ENCODE results near the gene NAE1. TPM values are rescaled to one million over a fixed set of nuclear protein-coding genes. Genes with fewer than 3 reads are reported as not detected.

NAE1 gene
- total RNA-seq, 1 donor from 2014 or later: 65.0 TPM

DNA sequence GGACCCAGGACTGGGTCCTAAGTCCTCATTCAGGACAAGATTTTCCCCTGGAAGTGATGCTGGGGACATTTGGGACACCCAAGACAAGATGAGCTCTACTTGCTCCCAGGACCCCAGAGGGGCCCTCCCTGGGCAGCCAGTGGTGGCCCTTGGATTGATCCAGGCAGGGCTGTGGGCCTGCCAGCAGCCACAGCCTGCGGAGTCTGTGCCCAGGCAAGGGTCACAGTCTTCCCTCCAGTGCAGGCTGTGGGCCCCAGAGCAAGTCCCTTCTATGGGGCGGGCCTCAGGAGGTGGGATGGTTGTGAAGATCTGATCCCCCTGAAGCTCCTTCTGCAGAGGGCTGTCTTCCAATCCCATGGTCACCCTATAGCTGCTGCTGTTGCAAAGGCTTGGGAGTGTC lies 26.0 kb upstream of the NAE1 start:
- no peak for FAIRE-seq
- H4K20me1 ChIP-seq (ENCODE audit: insufficient read depth, low read length): peaks cover 6% of the 10 kb centered on the region
- H3K27me3 Mint-ChIP-seq (ENCODE audit: low read depth, unreplicated experiment): peaks cover 48% of the 10 kb centered on the region
- H3K9me3 ChIP-seq (ENCODE audit: insufficient read depth, low read depth, low read length): no peaks in the 10 kb centered on the region
- no peaks in the 10 kb centered on the region for H3K36me3 ChIP-seq (ENCODE audit: insufficient read depth, low read length)
- no peak for TF ChIP-seq EZH2 (IDR thresholded peaks at IDR 0.05; ENCODE audit: insufficient read depth, low read length)
- TF ChIP-seq CTCF (IDR thresholded peaks at IDR 0.05; ENCODE audit: insufficient read depth, low read depth, low read length): no peak
- H3K79me2 ChIP-seq (ENCODE audit: insufficient read depth, low read length): no peaks in the 10 kb centered on the region
- no peak overlapping the region for H3K27ac ChIP-seq (ENCODE audit: low read depth, low read length)
- H3K9me3 Mint-ChIP-seq (ENCODE audit: unreplicated experiment): no peaks in the 10 kb centered on the region
- no peaks in the 10 kb centered on the region for H3K4me1 Mint-ChIP-seq (ENCODE audit: low read depth, unreplicated experiment)
- H3K27me3 ChIP-seq (ENCODE audit: insufficient read depth, low read length): peaks cover 3% of the 10 kb centered on the region
- H3K4me3 ChIP-seq (ENCODE audit: insufficient read depth, low read depth, low read length): no peak overlapping the region
- no peak overlapping the region for H3K9ac ChIP-seq (ENCODE audit: low read length)
- H3K36me3 Mint-ChIP-seq (ENCODE audit: low read depth, unreplicated experiment): no peaks in the 10 kb centered on the region
- no peak overlapping the region for H2AFZ ChIP-seq (ENCODE audit: low read depth, low read length)
- DNase-seq (ENCODE audit: low read depth): no peak
- H3K4me1 ChIP-seq (ENCODE audit: insufficient read depth, low read length): peaks cover 8% of the 10 kb centered on the region
- H3K4me2 ChIP-seq (ENCODE audit: low read length): no peak overlapping the region
- no peak overlapping the region for H3K4me3 Mint-ChIP-seq (ENCODE audit: unreplicated experiment)
- no peak overlapping the region for H3K27ac Mint-ChIP-seq (ENCODE audit: unreplicated experiment)

DNA sequence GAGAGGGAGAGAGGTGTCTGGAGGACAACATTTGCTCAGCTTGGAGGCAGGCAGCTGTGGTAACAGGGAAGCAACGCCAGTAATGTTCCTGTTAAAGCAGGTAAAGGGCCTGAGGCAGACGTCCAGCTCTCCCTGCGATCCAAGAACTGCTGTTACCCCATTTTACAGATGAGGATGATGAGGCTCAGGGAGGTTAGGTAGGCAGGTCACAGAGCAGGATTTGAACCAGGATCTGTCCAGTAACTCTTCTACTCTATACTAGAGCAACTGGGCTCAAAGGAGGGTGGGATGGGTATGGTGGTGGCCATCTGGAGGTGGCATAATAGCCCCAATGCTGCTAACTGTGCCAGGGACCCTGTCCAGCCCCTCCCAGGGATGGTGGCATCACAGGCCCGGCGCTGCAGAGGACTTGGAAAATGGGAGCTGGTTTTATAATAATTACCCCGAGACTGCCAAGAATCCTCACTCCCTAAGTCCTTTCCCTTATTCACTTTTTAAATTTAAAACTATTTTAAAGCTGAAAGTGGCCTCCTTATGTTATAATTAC lies 25.5 kb upstream of the NAE1 start:
- Histone ChIP-seq H3K4me3 (ENCODE audit: insufficient read depth, low read depth, low read length) (no peak overlapping the region), H2AFZ (ENCODE audit: low read depth, low read length) (no peak overlapping the region), H3K9ac (ENCODE audit: low read length) (no peak overlapping the region), H4K20me1 (ENCODE audit: insufficient read depth, low read length) (peaks cover 6% of the 10 kb centered on the region), H3K36me3 (ENCODE audit: insufficient read depth, low read length) (no peaks in the 10 kb centered on the region), H3K79me2 (ENCODE audit: insufficient read depth, low read length) (no peaks in the 10 kb centered on the region), H3K27ac (ENCODE audit: low read depth, low read length) (no peak overlapping the region), H3K9me3 (ENCODE audit: insufficient read depth, low read depth, low read length) (no peaks in the 10 kb centered on the region), H3K27me3 (ENCODE audit: insufficient read depth, low read length) (peaks cover 3% of the 10 kb centered on the region), H3K4me1 (ENCODE audit: insufficient read depth, low read length) (peaks cover 8% of the 10 kb centered on the region), H3K4me2 (ENCODE audit: low read length) (no peak overlapping the region)
- no peak overlapping the region for H3K27ac Mint-ChIP-seq (ENCODE audit: unreplicated experiment)
- H3K4me3 Mint-ChIP-seq (ENCODE audit: unreplicated experiment): no peak overlapping the region
- H3K4me1 Mint-ChIP-seq (ENCODE audit: low read depth, unreplicated experiment): no peaks in the 10 kb centered on the region
- H3K9me3 Mint-ChIP-seq (ENCODE audit: unreplicated experiment): no peaks in the 10 kb centered on the region
- DNase-seq (ENCODE audit: low read depth) (no peak), FAIRE-seq (no peak)
- H3K27me3 Mint-ChIP-seq (ENCODE audit: low read depth, unreplicated experiment): peaks cover 49% of the 10 kb centered on the region
- TF ChIP-seq CTCF (IDR thresholded peaks at IDR 0.05; ENCODE audit: insufficient read depth, low read depth, low read length) (no peak), EZH2 (IDR thresholded peaks at IDR 0.05; ENCODE audit: insufficient read depth, low read length) (no peak)
- H3K36me3 Mint-ChIP-seq (ENCODE audit: low read depth, unreplicated experiment): no peaks in the 10 kb centered on the region

DNA sequence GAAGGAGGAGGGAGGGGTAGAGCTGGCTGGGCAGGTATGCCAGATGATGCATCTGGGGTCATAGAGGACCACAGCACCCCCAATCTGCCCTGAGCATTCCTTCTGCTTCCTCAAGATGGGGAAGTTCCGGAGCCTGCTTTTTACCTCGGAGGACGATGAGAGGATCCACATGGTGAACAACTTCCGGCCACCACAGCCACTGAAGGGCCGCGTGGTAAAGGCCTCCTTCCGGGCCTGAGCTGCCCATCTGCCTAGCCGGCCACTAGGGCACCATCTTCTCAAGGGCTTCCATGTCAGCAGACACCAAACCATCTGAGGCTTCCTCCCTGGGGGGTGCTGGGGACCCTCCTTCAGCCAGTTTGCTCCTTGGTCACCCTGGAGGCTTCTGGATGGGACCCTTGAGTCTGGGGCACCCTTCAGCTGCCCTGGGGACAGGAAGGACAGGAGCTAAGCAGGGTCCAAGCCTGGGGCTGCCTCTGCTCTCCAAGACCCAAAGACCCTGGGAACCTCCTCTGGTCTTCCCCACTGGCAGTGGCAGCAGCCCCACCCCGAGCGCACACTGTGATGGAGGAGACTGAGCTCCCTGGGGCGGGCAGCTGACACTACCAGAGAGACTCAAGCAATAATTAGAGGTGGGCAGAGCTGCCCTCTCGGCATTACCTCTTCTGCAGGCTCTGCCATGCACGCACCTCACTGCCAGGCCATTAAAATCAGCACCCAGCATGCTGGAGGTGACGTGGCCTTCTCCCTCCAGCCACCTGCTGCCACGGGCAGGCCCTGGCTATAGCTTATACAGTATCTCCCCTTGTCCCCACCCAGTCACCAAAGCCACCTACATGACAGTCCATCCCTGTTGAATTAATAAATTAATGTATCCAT lies 22.7 kb upstream of the NAE1 start:
- Mint-ChIP-seq H3K36me3 (ENCODE audit: low read depth, unreplicated experiment) (no peaks in the 10 kb centered on the region), H3K27me3 (ENCODE audit: low read depth, unreplicated experiment) (peaks cover 55% of the 10 kb centered on the region), H3K27ac (ENCODE audit: unreplicated experiment) (no peak overlapping the region), H3K9me3 (ENCODE audit: unreplicated experiment) (no peaks in the 10 kb centered on the region), H3K4me3 (ENCODE audit: unreplicated experiment) (no peak overlapping the region), H3K4me1 (ENCODE audit: low read depth, unreplicated experiment) (no peaks in the 10 kb centered on the region)
- TF ChIP-seq CTCF (IDR thresholded peaks at IDR 0.05; ENCODE audit: insufficient read depth, low read depth, low read length): no peak
- no peak for TF ChIP-seq EZH2 (IDR thresholded peaks at IDR 0.05; ENCODE audit: insufficient read depth, low read length)
- Histone ChIP-seq H3K4me2 (ENCODE audit: low read length) (no peak overlapping the region), H3K27me3 (ENCODE audit: insufficient read depth, low read length) (peaks cover 3% of the 10 kb centered on the region), H3K79me2 (ENCODE audit: insufficient read depth, low read length) (no peaks in the 10 kb centered on the region), H2AFZ (ENCODE audit: low read depth, low read length) (no peak overlapping the region), H3K36me3 (ENCODE audit: insufficient read depth, low read length) (no peaks in the 10 kb centered on the region), H3K9me3 (ENCODE audit: insufficient read depth, low read depth, low read length) (no peaks in the 10 kb centered on the region), H3K4me3 (ENCODE audit: insufficient read depth, low read depth, low read length) (no peak overlapping the region), H3K4me1 (ENCODE audit: insufficient read depth, low read length) (no peaks in the 10 kb centered on the region), H4K20me1 (ENCODE audit: insufficient read depth, low read length) (no peaks in the 10 kb centered on the region), H3K9ac (ENCODE audit: low read length) (no peak overlapping the region), H3K27ac (ENCODE audit: low read depth, low read length) (no peak overlapping the region)
- FAIRE-seq (no peak), DNase-seq (ENCODE audit: low read depth) (no peak)
